Hematopoietic multipotent progenitor cell treated with erythropoietin and hydrocortisone succinate and interleukin-3 and kit ligand, for 17 days (in vitro differentiated cells): ENCODE measurements around the gene DDX31.
"Not testable (repeated sequence)": the region's sequence is repeated elsewhere in the genome, so short reads cannot be mapped to it uniquely, and the experiment has no call there.

Experiments
- DNase-seq: peaks from one replicate; pipeline ENCODE4 v3.0.0-alpha.2; 2015; ENCODE audit warnings: low spot score

Gene DDX31

GRCh38 chr9:132669698-132670456, at the start of gene DDX31:
TSS of gene DDX31 (minus strand) at chr9:132669983. CDS start at chr9:132669934, 49 bp downstream.
- peak; percentile 91 for DNase-seq

DNA sequence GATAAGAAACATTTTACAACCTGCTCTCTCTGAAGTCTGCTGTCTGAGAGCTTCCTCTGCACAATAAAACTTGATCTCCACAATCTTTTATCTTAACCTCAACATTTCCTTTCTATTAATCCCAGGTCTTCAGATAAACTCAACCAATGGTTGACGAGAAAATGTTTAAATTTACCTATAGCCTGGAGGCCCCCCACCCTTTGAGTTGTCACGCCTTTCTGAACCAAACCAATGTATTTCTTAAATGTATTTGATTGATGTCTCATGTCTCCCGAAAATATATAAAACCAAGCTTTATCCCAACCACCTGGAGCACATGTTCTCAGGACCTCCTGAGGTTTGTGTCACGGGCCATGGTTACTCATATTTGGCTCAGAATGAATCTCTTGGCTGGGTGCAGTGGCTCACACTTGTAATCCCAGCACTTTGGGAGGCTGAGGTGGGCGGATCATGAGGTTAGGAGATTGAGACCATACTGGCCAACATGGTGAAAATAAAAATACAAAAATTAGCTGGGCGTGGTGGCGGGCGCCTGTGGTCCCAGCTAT, 48.7 kb upstream of the DDX31 start:
- not testable (repeated sequence) for DNase-seq

GRCh38 chr9:132717326-132717945, 47.7 kb upstream of the DDX31 start:
- no peak for DNase-seq

DNA sequence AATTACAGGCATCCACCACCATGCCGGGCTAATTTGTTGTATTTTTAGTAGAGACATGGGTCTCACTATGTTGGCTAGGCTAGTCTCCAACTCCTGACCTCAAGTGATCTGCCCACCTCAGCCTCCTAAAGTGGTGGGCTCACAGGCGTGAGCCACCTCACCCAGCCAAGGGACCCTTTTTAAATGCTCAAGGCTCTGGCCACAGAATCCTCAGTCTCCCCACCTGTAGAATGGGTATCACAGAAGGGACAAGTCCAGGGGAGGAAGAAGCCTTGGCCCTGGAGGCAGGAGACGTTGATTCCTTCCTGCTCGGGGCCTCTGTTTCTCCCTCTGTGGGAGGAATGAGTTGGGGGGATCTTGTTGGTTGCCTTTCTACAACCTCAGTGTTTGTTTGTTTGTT, 46.2 kb upstream of the DDX31 start:
- DNase-seq = no peak

GRCh38 chr9:132712753-132713152, 43.0 kb upstream of the DDX31 start:
- DNase-seq = no peak

DNA sequence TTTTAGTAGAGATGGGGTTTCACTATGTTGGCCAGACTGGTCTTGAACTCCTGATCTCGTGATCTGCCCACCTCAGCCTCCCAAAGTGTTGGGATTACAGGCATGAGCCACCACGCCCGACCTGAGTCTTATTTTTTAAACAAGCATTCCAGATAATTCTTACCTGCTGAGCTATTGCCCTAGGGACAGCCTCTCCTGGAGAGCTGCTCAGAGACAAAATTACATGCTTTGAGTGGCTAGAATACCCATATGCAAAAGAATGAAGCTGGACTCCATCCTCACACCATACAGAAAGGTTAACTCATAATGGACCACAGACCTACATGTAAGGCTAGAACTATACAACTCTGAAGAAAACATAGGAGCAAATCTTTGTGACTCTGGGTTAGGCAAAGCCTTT, 42.1 kb upstream of the DDX31 start:
- DNase-seq = no peak

DNA sequence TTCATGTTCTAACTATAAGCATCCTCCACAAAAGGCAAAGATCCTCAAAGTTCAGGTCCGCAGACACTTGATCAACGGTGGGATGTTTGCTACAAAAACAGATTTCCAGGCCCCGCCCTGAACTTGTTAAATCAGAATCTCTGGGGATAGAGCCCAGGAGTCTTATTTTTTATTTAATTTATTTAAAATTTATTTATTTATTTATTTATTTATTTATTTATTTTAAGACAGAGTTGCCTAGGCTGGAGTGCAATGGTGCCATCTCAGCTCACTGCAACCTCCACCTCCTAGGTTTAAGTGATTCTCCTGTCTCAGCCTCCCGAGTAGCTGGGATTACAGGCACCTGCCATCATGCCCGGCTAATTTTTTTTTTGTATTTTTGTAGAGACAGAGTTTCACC, 41.4 kb upstream of the DDX31 start:
- not testable (repeated sequence) for DNase-seq

DNA sequence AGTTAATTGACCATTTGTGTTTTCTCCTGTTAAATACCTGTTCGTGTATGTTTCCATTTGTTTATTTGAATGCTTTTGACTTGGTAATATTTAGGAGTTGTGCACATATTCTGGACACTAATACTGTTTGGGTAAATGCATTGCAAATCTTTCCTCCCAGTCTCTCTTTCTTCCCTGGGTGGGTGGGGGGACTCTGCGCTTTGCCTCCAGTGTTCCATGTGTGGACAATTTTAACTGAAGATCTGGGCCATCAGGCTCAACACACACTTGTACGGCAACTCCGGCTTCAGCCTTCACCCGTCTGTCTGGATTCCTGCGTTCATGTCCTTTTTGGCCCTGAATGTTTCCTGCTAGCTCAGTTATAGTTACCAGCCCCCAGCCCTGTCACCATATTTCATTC, 40.5 kb upstream of the DDX31 start:
- DNase-seq = no peak

- no peak for DNase-seq
Measured at GRCh38 chr9:132708769-132709430, 39.1 kb upstream of the DDX31 start.

DNA sequence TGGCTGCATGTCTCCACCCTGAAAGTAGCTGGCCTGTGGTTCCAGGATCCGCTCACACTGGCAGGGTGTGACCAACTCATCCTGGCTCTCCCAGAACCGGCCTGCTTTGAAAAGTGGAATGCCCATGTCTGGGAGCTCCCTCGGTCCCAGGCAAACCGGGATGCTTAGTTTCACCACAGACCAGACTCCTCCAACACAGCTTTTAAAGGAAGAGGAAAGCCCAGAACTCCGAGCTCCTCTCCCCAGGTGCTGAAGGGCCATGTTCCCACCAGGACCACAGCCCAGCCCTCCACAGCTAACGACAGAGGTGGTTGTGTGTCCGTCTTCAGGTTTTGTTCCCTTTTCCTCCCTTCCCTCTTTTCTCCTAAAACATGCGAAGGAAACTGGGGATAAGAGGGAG, 38.5 kb upstream of the DDX31 start:
- DNase-seq = no peak

GRCh38 chr9:132703336-132703735, 33.6 kb upstream of the DDX31 start:
- no peak for DNase-seq

GRCh38 chr9:132702254-132702653, 32.5 kb upstream of the DDX31 start:
- DNase-seq = no peak

DNA sequence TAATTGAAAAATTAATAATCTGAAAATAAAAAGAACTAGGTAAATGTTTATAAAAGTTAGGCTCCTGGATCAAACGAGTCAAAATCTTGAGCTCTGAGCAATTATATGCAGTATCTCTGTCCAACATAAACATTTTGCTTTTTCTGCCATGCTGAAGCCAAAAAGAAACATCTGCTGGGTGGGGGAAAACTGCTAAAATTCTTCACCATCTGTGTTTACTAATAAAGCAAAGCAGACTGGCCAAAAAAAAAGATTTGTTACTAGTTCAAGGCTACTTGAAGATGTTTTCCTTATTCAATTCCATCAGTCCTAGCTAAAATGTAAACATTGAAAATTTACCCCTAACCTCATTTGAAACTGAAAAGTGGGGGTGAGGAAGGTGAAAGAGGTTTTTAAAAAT, 30.2 kb upstream of the DDX31 start:
- DNase-seq = no peak

- no peak for DNase-seq
Measured at GRCh38 chr9:132698989-132699388, 29.2 kb upstream of the DDX31 start.

DNA sequence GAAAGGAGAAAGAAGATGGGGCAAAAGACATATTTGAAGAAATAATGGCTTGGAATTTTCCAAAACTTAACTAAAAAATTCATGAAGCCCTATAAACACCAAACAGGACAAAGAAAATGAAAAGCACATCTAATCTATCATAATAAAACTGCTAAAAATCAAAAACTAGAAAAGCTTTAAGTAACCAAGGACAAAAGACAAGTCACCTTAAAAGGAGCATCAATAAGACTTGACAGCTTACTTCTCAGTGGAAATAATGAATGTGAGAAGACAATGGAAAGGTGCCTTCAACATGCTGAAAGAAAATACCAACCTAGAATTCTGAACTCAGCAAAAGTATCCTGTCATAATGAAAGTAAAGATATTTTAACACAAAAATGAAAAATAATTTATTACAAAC, 27.4 kb upstream of the DDX31 start:
- DNase-seq = no peak

GRCh38 chr9:132694144-132694543, 24.4 kb upstream of the DDX31 start:
- peak; percentile 17 for DNase-seq

- DNase-seq = no peak
Measured at GRCh38 chr9:132690696-132691095, 20.9 kb upstream of the DDX31 start.

DNA sequence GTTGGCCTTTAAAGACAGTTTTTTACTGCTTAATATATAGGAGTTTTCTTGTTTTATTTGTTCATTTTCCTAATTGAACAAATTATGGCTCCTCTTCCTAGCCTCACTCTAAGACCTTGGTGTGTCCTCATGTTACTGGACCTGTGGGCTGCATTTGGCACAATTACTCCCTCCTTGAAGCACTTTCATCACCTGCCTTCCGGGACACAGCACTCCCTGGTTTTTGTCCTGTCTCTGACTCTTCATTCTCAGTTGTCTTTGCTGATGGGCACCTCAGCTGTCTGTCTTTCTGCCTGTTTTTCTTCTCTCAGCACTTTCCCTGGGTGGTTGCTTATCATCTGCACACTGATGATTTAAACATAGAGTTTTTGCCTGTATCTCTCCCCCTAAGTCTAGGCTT, 14.1 kb upstream of the DDX31 start:
- no peak for DNase-seq

DNA sequence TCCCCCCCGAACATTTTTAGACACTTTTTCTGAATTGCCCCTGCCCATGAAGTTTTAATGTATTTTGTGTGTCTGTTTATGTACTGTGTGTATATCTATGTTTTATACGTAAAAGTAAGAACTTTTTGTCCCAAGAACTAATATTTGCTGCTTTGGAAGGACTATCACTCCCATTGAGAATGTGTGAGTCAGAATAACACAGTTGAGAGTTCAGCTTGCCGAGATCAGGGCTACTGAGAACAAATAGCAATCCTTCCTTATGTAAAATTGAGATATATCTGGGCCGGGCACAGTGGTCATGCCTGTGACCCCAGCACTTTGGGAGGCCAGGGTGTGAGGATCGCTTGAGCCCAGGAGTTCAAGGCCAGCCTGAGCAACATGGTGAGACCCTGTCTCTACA, 11.8 kb upstream of the DDX31 start:
- no peak for DNase-seq

GRCh38 chr9:132679946-132680625, 10.3 kb upstream of the DDX31 start:
- DNase-seq = no peak

GRCh38 chr9:132677976-132678375, 8.2 kb upstream of the DDX31 start:
- no peak for DNase-seq

DNA sequence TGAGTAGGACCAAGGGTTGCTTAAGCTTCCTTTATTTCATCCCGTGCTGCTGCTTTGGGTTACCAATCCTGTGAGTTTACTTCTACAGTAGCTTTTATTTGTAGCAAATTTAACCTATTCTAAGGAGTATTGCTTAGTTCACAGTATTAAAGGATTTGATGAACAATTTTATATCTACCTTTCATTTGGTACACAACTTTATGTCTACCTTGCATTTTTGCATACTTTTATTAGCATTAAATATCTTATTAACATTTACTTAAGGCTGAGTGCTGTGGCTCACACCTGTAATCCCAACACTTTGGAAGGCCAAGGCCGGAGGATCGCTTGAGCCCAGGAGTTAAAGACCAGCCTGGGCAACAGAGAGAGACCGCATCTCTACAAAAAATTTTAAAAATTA, 4.7 kb upstream of the DDX31 start:
- no peak for DNase-seq
